ENCODE results near the gene NACC2. TPM values are rescaled to one million over a fixed set of nuclear protein-coding genes. Genes with fewer than 3 reads are reported as not detected.

The NACC2 gene
- total RNA-seq, 4 donors from 2014 or later: 10.4 to 21.6 (median 12.8) TPM

GRCh38 chr9:136121801-136122200 is 26.7 kb upstream of the NACC2 start:
- intact Hi-C loops (cut with DNase I): loop anchor here (2.0 to 10.0 kb wide), 2 partner anchors 155 to 327 kb away; no protein-coding TSS in a partner anchor
- TF ChIP-seq POLR2A (IDR thresholded peaks at IDR 0.05) (no peak), CTCF (IDR thresholded peaks at IDR 0.05) (no peak)
- H3K4me3 ChIP-seq: no peak overlapping the region
- H3K27me3 ChIP-seq: peaks cover 0 to 31% (median 0%) of the 10 kb centered on the region in 4 donors
- H3K36me3 ChIP-seq: peaks cover 0 to 2% (median under 1%) of the 10 kb centered on the region in 3 donors
- whole genome bisulfite sequencing, 2 donors: 79 to 89% methylated on average over 6 to 8 of the region's 9 CpGs
- no peak overlapping the region for H3K27ac ChIP-seq
- H3K4me1 ChIP-seq: peaks cover 29 to 42% (median 30%) of the 10 kb centered on the region in 3 donors
- DNase-seq: no peak
- no peaks in the 10 kb centered on the region for H3K9me3 ChIP-seq

- H3K9me3 ChIP-seq: no peaks in the 10 kb centered on the region
- 68 to 70% methylated on average over 14 to 18 of the region's 18 CpGs for WGBS, 2 donors
- peaks cover 11 to 15% (median 14%) of the 10 kb centered on the region in 3 donors for H3K36me3 ChIP-seq
- peak overlapping the region in 1 of 4 donors; percentile 98 for H3K27ac ChIP-seq
- no peak for DNase-seq
- H3K4me3 ChIP-seq: no peak overlapping the region
- intact Hi-C loops (cut with DNase I): loop anchor here (10.0 kb wide), 1 partner anchor 326 kb away; no protein-coding TSS in a partner anchor
- peaks cover 30 to 52% (median 32%) of the 10 kb centered on the region in 3 donors for H3K4me1 ChIP-seq
- H3K27me3 ChIP-seq: peaks cover 0 to 19% (median 0%) of the 10 kb centered on the region in 4 donors
- TF ChIP-seq POLR2A (IDR thresholded peaks at IDR 0.05): no peak
Observed at GRCh38 chr9:136120438-136120844, 25.4 kb upstream of the NACC2 start.

- H3K4me1 ChIP-seq: peaks cover 30 to 52% (median 32%) of the 10 kb centered on the region in 3 donors
- no peak for DNase-seq
- TF ChIP-seq POLR2A (IDR thresholded peaks at IDR 0.05): no peak
- TF ChIP-seq CTCF (IDR thresholded peaks at IDR 0.05): no peak
- peaks cover 0 to 19% (median 0%) of the 10 kb centered on the region in 4 donors for H3K27me3 ChIP-seq
- intact Hi-C loops (cut with DNase I): loop anchor here (10.0 kb wide), 1 partner anchor 325 kb away; no protein-coding TSS in a partner anchor
- 35 to 36% methylated on average over 11 of the region's 11 CpGs for WGBS, 2 donors
- H3K27ac ChIP-seq: peak overlapping the region; percentile 90 to 98 (median 94)
- no peaks in the 10 kb centered on the region for H3K9me3 ChIP-seq
- H3K4me3 ChIP-seq: peak overlapping the region; percentile 71 to 95 (median 88)
- peaks cover 12 to 19% (median 15%) of the 10 kb centered on the region in 3 donors for H3K36me3 ChIP-seq
Observed at GRCh38 chr9:136119883-136120393, 24.8 kb upstream of the NACC2 start.

- TF ChIP-seq CTCF (IDR thresholded peaks at IDR 0.05): peak in 2 of 6 experiments; percentile 8 to 13
- TF ChIP-seq POLR2A (IDR thresholded peaks at IDR 0.05): peak in 1 of 4 donors; percentile 47
- 9 to 17% methylated on average over 5 to 9 of the region's 64 CpGs for WGBS, 2 donors
- peaks cover 12 to 23% (median 15%) of the 10 kb centered on the region in 3 donors for H3K36me3 ChIP-seq
- H3K9me3 ChIP-seq: no peaks in the 10 kb centered on the region
- H3K4me3 ChIP-seq: peak overlapping the region; percentile 71 to 95 (median 88)
- H3K27me3 ChIP-seq: peaks cover 0 to 12% (median 0%) of the 10 kb centered on the region in 4 donors
- intact Hi-C loops (cut with DNase I): no loop called here
- H3K27ac ChIP-seq: peak overlapping the region; percentile 90 to 98 (median 94)
- peaks cover 30 to 52% (median 32%) of the 10 kb centered on the region in 3 donors for H3K4me1 ChIP-seq
- DNase-seq: no peak
Observed at GRCh38 chr9:136119061-136119882, 24.2 kb upstream of the NACC2 start.

GRCh38 chr9:136118320-136119060 is 23.4 kb upstream of the NACC2 start, which contains the start of gene TMEM250:
Gene TMEM250, minus strand, starts transcription at chr9:136118875. Its CDS starts 1,975 bp downstream, at chr9:136116900.
- Histone ChIP-seq H3K27ac (peak within 1 kb of the TSS; percentile 90 to 98 (median 94)), H3K36me3 (peaks cover 12 to 26% (median 15%) of the 10 kb centered on the region in 3 donors), H3K9me3 (no peaks in the 10 kb centered on the region), H3K4me3 (peak within 1 kb of the TSS; percentile 71 to 95 (median 88)), H3K4me1 (peaks cover 30 to 52% (median 32%) of the 10 kb centered on the region in 3 donors), H3K27me3 (peaks cover 0 to 5% (median 0%) of the 10 kb centered on the region in 4 donors)
- TF ChIP-seq CTCF (IDR thresholded peaks at IDR 0.05) (peak in 3 of 6 experiments; percentile 34 to 42 (median 39)), POLR2A (IDR thresholded peaks at IDR 0.05) (peak in 3 of 4 donors; percentile 47 to 95 (median 66))
- intact Hi-C loops (cut with DNase I): no loop called here
- no CpG with 5 or more reads among the region's 112 CpGs for WGBS, 2 donors
- peak; percentile 69 for DNase-seq
